Tibial artery (tissue), 4 donors: ENCODE results near the gene FAM98B.

ENCODE experiments used
- DNase-seq, 2 donors: peaks; one replicate each; pipeline ENCODE4 v3.0.0-alpha.2; 2019
- H3K27ac ChIP-seq, 2 donors: fragments of 200-600 bp; sonication (generic) in 1 of 2; 1 replicate in 1 of 2; 2 replicates in 1 of 2; pipeline ENCODE4 v1.5.1; 2018 to 2019; ENCODE audit warnings: mild to moderate bottlenecking in 1 of 2
- H3K27me3 ChIP-seq, 2 donors: fragments of 200-600 bp; sonication (generic) in 1 of 2; one replicate each; pipeline versions ENCODE4 v1.5.1 to v1.6.0; 2016 to 2019
- H3K36me3 ChIP-seq, 3 donors: fragments of 200-600 bp; sonication (generic) in 2 of 3; one replicate each; pipeline ENCODE4 v1.5.1; 2016 to 2019; ENCODE audit warnings: mild to moderate bottlenecking in 2 of 3
- H3K4me1 ChIP-seq, 4 donors: fragments of 200-600 bp; sonication (generic) in 2 of 4; 1 replicate in 3 of 4; 2 replicates in 1 of 4; pipeline ENCODE4 v1.5.1; 2016 to 2019
- H3K4me3 ChIP-seq, 2 donors: fragments of 200-600 bp; sonication (generic) in 1 of 2; 1 replicate in 1 of 2; 2 replicates in 1 of 2; pipeline ENCODE4 v1.5.1; 2018 to 2019; ENCODE audit warnings: mild to moderate bottlenecking in 2 of 2
- H3K9me3 ChIP-seq, 3 donors: fragments of 200-600 bp; sonication (generic) in 1 of 3; one replicate each; pipeline ENCODE4 v1.5.1; 2016 to 2019
- CTCF ChIP-seq, 2 experiments: fragments of 200-600 bp in 1 of 2; fragments of 450-650 bp in 1 of 2; IDR thresholded peaks; one replicate each; pipeline ENCODE4 v1.5.1; 2017 to 2019; ENCODE audit warnings: antibody characterized with exemption in 2 of 2, mild to moderate bottlenecking in 1 of 2, moderate library complexity in 1 of 2
- intact Hi-C: fragments of 100-400 bp; cut with DNase I; formaldehyde crosslinking; loops from one replicate; pipeline ENCODE4 v1.15.0; 2023; ENCODE audit warnings: low total_unique reads

FAM98B gene

GRCh38 chr15:38490242-38490922, 36.5 kb downstream of the FAM98B start:
- Histone ChIP-seq H3K27ac (peak overlapping the region; percentile 25 to 54), H3K4me1 (peaks cover 0 to 24% (median 5%) of the 10 kb centered on the region in 4 donors), H3K36me3 (no peaks in the 10 kb centered on the region), H3K4me3 (no peak overlapping the region), H3K27me3 (no peaks in the 10 kb centered on the region), H3K9me3 (no peaks in the 10 kb centered on the region)
- intact Hi-C loops = no loop called here
- DNase-seq = no peak
- no peak for TF ChIP-seq CTCF (IDR thresholded peaks at IDR 0.05)

GRCh38 chr15:38496151-38496550, 42.2 kb downstream of the FAM98B start:
- DNase-seq = no peak
- Histone ChIP-seq H3K36me3 (no peaks in the 10 kb centered on the region), H3K4me3 (no peak overlapping the region), H3K27me3 (no peaks in the 10 kb centered on the region), H3K9me3 (no peaks in the 10 kb centered on the region), H3K27ac (no peak overlapping the region), H3K4me1 (peaks cover 0 to 6% (median 2%) of the 10 kb centered on the region in 4 donors)
- no peak for TF ChIP-seq CTCF (IDR thresholded peaks at IDR 0.05)
- intact Hi-C loops = no loop called here

- TF ChIP-seq CTCF (IDR thresholded peaks at IDR 0.05) = no peak
- H3K4me3 ChIP-seq = no peak overlapping the region
- no peaks in the 10 kb centered on the region for H3K36me3 ChIP-seq
- no peak overlapping the region for H3K27ac ChIP-seq
- intact Hi-C loops = no loop called here
- H3K27me3 ChIP-seq = no peaks in the 10 kb centered on the region
- H3K9me3 ChIP-seq = no peaks in the 10 kb centered on the region
- no peak for DNase-seq
- H3K4me1 ChIP-seq = no peaks in the 10 kb centered on the region
Measured at GRCh38 chr15:38499651-38500050, 45.7 kb downstream of the FAM98B start.

- intact Hi-C loops = no loop called here
- H3K27me3 ChIP-seq = no peaks in the 10 kb centered on the region
- no peak for DNase-seq
Measured at GRCh38 chr15:38503496-38503895, 49.6 kb downstream of the FAM98B start.

GRCh38 chr15:38504680-38505467, 50.9 kb downstream of the FAM98B start:
- Histone ChIP-seq H3K4me3 (no peak overlapping the region), H3K27ac (no peak overlapping the region), H3K27me3 (no peaks in the 10 kb centered on the region), H3K9me3 (no peaks in the 10 kb centered on the region), H3K36me3 (no peaks in the 10 kb centered on the region), H3K4me1 (peaks cover 0 to 5% (median 2%) of the 10 kb centered on the region in 4 donors)
- DNase-seq = no peak
- no peak for TF ChIP-seq CTCF (IDR thresholded peaks at IDR 0.05)
- intact Hi-C loops = no loop called here

More at GRCh38 chr15:38503496-38503895, 49.6 kb downstream of the FAM98B start:
- Histone ChIP-seq H3K27ac (no peak overlapping the region), H3K4me3 (no peak overlapping the region), H3K36me3 (no peaks in the 10 kb centered on the region), H3K9me3 (no peaks in the 10 kb centered on the region), H3K4me1 (no peaks in the 10 kb centered on the region)
- no peak for TF ChIP-seq CTCF (IDR thresholded peaks at IDR 0.05)
